Mesenchymal stem cell (in vitro differentiated cells and primary cell): ENCODE data around the gene BORCS6.
A peak's percentile ranks its signal among the peaks of the same experiment; 100 is the strongest.

Experiments used
- DNase-seq: peaks from one replicate; pipeline ENCODE4 v3.0.0-alpha.2; 2013
- H2AFZ ChIP-seq: one replicate; pipeline ENCODE4 v1.6.1; 2013; ENCODE audit warnings: low read depth, mild to moderate bottlenecking, control low read depth, inconsistent platforms, low read length, moderate library complexity
- H2AK5ac ChIP-seq: 2 replicates; pipeline ENCODE4 v1.6.1; 2013; ENCODE audit warnings: low read length, moderate library complexity, mild to moderate bottlenecking, inconsistent platforms; ENCODE audit not compliant: severe bottlenecking
- H2BK120ac ChIP-seq: one replicate; pipeline ENCODE4 v1.6.1; 2013; ENCODE audit warnings: low read depth, mild to moderate bottlenecking, inconsistent platforms, low read length, moderate library complexity
- H2BK12ac ChIP-seq, 2 experiments: one replicate each; pipeline ENCODE4 v1.6.1; 2013; ENCODE audit warnings: inconsistent platforms in 2 of 2, low read length in 2 of 2, mild to moderate bottlenecking in 2 of 2, moderate library complexity in 2 of 2, control low read depth in 1 of 2
- H2BK15ac ChIP-seq: one replicate; pipeline ENCODE4 v1.6.1; 2013; ENCODE audit warnings: mild to moderate bottlenecking, low read depth, inconsistent platforms; ENCODE audit not compliant: poor library complexity, severe bottlenecking
- H2BK5ac ChIP-seq: 2 replicates; pipeline ENCODE4 v1.6.1; 2013; ENCODE audit warnings: low read depth, mild to moderate bottlenecking, low read length, control low read depth, inconsistent platforms; ENCODE audit not compliant: poor library complexity, severe bottlenecking
- H3K14ac ChIP-seq, 2 experiments: one replicate each; pipeline ENCODE4 v1.6.1; 2013; ENCODE audit warnings: inconsistent platforms in 2 of 2, low read length in 2 of 2, control low read depth in 1 of 2, mild to moderate bottlenecking in 1 of 2, moderate library complexity in 1 of 2
- H3K18ac ChIP-seq, 2 experiments: one replicate each; pipeline ENCODE4 v1.6.1; 2013; ENCODE audit warnings: inconsistent platforms in 2 of 2, low read length in 2 of 2, control low read depth in 1 of 2, low read depth in 1 of 2, mild to moderate bottlenecking in 1 of 2
- H3K23ac ChIP-seq, 2 experiments: one replicate each; pipeline ENCODE4 v1.6.1; 2013; ENCODE audit warnings: inconsistent platforms in 2 of 2, low read length in 2 of 2, mild to moderate bottlenecking in 2 of 2, moderate library complexity in 2 of 2, control low read depth in 1 of 2
- H3K27ac ChIP-seq: 2 replicates; pipeline ENCODE4 v1.5.1; 2013; ENCODE audit warnings: mild to moderate bottlenecking, moderate library complexity, low read length, control low read depth, inconsistent platforms; ENCODE audit not compliant: poor library complexity, severe bottlenecking
- H3K27me3 ChIP-seq, 2 experiments: 2 replicates each; pipeline versions ENCODE4 v1.6.1 to v1.7.0; 2013; ENCODE audit warnings: low read length in 2 of 2, mild to moderate bottlenecking in 2 of 2, moderate library complexity in 2 of 2, control low read depth in 1 of 2, inconsistent platforms in 1 of 2; ENCODE audit not compliant: control insufficient read depth in 1 of 2, insufficient read depth in 1 of 2
- H3K36me3 ChIP-seq, 2 experiments: 2 replicates each; pipeline versions ENCODE4 v1.6.1 to v1.7.0; 2013; ENCODE audit warnings: low read length in 2 of 2, control low read depth in 1 of 2, inconsistent platforms in 1 of 2, low read depth in 1 of 2, mild to moderate bottlenecking in 1 of 2; ENCODE audit not compliant: insufficient read depth in 2 of 2, control insufficient read depth in 1 of 2
- H3K4ac ChIP-seq, 2 experiments: one replicate each; pipeline ENCODE4 v1.6.1; 2013; ENCODE audit warnings: inconsistent platforms in 2 of 2, low read length in 2 of 2, mild to moderate bottlenecking in 2 of 2, moderate library complexity in 2 of 2, control low read depth in 1 of 2, low read depth in 1 of 2
- H3K4me1 ChIP-seq: 2 replicates; pipeline ENCODE4 v1.6.1; 2013; ENCODE audit warnings: low read depth, low read length, control low read depth; ENCODE audit not compliant: control insufficient read depth, insufficient read depth
- H3K4me2 ChIP-seq: 2 replicates; pipeline ENCODE4 v1.6.1; 2013; ENCODE audit warnings: low read length, mild to moderate bottlenecking, inconsistent platforms; ENCODE audit not compliant: poor library complexity, severe bottlenecking
- H3K4me3 ChIP-seq, 2 experiments: 2 replicates each; pipeline versions ENCODE4 v1.5.1 to v1.7.0; 2013; ENCODE audit warnings: low read length in 2 of 2, mild to moderate bottlenecking in 2 of 2, control low read depth in 1 of 2, low read depth in 1 of 2; ENCODE audit not compliant: insufficient read depth in 1 of 2
- H3K79me1 ChIP-seq: replicated peaks from 2 replicates; pipeline ENCODE4 v1.6.1; 2013; ENCODE audit warnings: mild to moderate bottlenecking, control low read depth, low read length, inconsistent platforms; ENCODE audit not compliant: poor library complexity, severe bottlenecking
- H3K9ac ChIP-seq: 2 replicates; pipeline ENCODE4 v1.7.0; 2013; ENCODE audit warnings: mild to moderate bottlenecking, low read length, moderate library complexity
- H3K9me3 ChIP-seq: 2 replicates; pipeline ENCODE4 v1.7.0; 2013; ENCODE audit warnings: mild to moderate bottlenecking, low read length; ENCODE audit not compliant: control insufficient read depth
- H4K8ac ChIP-seq: one replicate; pipeline ENCODE4 v1.6.1; 2013; ENCODE audit warnings: inconsistent platforms, mild to moderate bottlenecking, low read length, moderate library complexity
- H4K91ac ChIP-seq: one replicate; pipeline ENCODE4 v1.6.1; 2013; ENCODE audit warnings: mild to moderate bottlenecking, low read length, inconsistent platforms
- WGBS: methylation state at CpG from one replicate; pipeline ENCODE4 v1.1.7; 2013; ENCODE audit warnings: mixed read lengths; 5-methylcytosine and 5-hydroxymethylcytosine counted together

Gene BORCS6

DNA sequence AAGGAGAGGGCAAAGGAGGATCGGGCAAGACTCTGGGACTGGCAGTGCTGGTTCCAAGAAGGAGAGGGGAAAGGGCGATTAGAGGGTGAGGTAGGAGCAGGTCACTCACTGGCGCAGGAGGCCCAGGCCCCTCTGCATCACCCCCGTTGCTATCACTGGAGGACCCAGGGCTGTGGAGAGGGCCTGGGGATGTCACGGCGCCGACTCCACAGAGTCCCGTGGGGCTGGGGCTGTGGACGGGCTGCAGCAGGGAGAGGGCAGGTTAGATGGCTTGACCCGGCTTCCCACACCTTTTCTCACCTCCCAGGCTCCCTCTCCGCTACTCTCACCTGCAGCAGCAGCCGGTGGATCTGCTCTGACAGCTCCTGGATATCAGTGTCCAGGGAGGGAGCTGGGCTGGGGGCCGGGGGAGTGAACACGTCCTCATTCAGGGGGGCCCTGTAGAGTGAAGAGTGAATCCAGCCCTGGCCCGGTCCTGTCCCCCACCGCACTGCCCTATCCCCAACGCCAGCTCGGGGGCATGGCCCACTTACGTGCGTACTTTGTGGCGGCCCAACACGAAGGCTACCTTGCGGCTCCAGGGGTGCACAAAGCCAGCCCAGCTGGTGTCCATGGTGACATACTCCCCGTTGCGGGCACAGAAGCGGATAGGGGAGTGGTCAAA lies 42.7 kb downstream of the BORCS6 start:
- DNase-seq = no peak
- Histone ChIP-seq H3K4me1 (peaks cover 20% of the 10 kb centered on the region), H3K4ac (no peak overlapping the region), H3K23ac (no peak overlapping the region), H4K91ac (peak overlapping the region; percentile 10), H3K27ac (no peak overlapping the region), H3K36me3 (peaks cover 69 to 81% of the 10 kb centered on the region in 2 experiments), H4K8ac (no peak overlapping the region), H3K9me3 (no peaks in the 10 kb centered on the region), H3K27me3 (no peaks in the 10 kb centered on the region), H2BK15ac (no peak overlapping the region), H3K14ac (no peak overlapping the region), H2AK5ac (no peak overlapping the region), H2BK5ac (no peak overlapping the region), H3K9ac (no peak overlapping the region), H3K79me1 (peaks cover 38% of the 10 kb centered on the region), H2BK120ac (no peak overlapping the region), H3K4me3 (no peak overlapping the region), H2AFZ (no peak overlapping the region), H3K18ac (no peak overlapping the region), H3K4me2 (no peak overlapping the region), H2BK12ac (no peak overlapping the region)
- WGBS = 94% methylated on average over 25 of the region's 26 CpGs

DNA sequence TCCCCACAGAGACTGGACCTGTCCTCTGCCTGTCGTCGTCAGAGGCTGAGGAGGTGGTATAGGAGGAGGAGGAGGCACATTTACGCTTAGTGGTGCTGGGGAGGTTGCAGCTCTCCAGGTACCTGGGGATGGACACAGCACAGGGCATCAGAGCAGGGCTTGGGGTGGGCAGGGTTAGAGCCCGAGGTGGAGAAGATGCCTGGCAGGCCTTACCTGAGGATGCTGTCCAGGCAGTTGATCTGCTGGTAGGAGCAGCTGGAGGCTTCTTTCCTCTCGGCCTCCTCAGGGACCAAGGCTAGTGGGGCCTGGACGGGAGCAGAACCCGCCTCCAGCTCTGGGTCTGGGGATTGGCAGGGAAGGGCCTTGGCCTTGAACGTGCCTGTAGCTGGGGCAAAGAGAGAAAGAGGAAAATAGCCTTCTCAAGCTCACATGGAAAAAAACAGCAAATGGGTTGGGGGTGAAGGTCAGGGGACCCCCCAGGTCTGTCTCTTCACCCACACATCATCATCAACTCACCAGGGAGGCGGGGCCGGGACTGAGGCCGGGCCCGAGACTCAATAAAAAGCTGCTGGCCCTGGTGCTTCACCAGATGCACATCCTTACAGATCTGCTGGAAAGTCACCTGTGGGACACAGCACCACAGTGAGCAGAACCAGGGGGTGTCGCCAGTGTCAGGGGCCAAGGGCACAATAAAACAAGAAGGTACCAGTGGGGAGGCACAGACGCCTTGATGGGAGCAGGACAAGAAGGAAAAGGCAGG lies 43.4 kb downstream of the BORCS6 start:
- no peak overlapping the region for H2BK5ac ChIP-seq
- peaks cover 76 to 88% of the 10 kb centered on the region in 2 experiments for H3K36me3 ChIP-seq
- no peaks in the 10 kb centered on the region for H3K27me3 ChIP-seq
- no peak overlapping the region for H3K4me3 ChIP-seq
- no peak overlapping the region for H2BK12ac ChIP-seq
- H3K4ac ChIP-seq = no peak overlapping the region
- H4K8ac ChIP-seq = no peak overlapping the region
- H2AFZ ChIP-seq = no peak overlapping the region
- DNase-seq = no peak
- peaks cover 38% of the 10 kb centered on the region for H3K79me1 ChIP-seq
- H3K9ac ChIP-seq = no peak overlapping the region
- no peak overlapping the region for H3K4me2 ChIP-seq
- no peak overlapping the region for H3K14ac ChIP-seq
- H3K23ac ChIP-seq = no peak overlapping the region
- H2BK15ac ChIP-seq = no peak overlapping the region
- no peak overlapping the region for H2AK5ac ChIP-seq
- no peaks in the 10 kb centered on the region for H3K9me3 ChIP-seq
- no peak overlapping the region for H4K91ac ChIP-seq
- no peak overlapping the region for H3K27ac ChIP-seq
- no peak overlapping the region for H3K18ac ChIP-seq
- 97% methylated on average over 13 of the region's 14 CpGs for WGBS
- H3K4me1 ChIP-seq = peaks cover 14% of the 10 kb centered on the region
- H2BK120ac ChIP-seq = no peak overlapping the region

DNA sequence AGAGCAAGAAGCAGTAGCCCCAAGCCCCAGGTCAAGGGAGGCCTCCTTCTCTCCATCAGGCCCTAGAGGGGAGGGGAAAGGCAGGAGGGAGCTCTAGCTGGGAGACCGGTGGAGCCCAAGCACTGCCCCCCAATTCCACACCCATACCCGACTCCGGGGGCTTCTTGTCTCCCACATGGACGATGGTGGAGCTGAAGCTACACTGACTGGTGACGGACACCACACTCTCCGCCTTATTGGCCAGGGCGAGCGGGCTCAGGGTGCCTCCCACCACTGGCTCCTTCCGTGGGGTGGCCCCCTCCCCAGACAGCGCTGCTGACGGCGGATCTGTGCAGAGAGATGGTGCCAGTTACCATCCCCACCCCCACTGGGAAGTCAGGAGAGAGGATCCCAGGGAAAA lies 44.2 kb downstream of the BORCS6 start:
- WGBS = 93% methylated on average over 9 of the region's 12 CpGs
- Histone ChIP-seq H2BK12ac (no peak overlapping the region), H2BK15ac (no peak overlapping the region)

GRCh38 chr17:8144401-8145231 lies 45.4 kb downstream of the BORCS6 start:
- Histone ChIP-seq H3K79me1 (peaks cover 28% of the 10 kb centered on the region), H3K36me3 (peaks cover 86 to 96% of the 10 kb centered on the region in 2 experiments), H2BK5ac (no peak overlapping the region), H2AFZ (no peak overlapping the region), H3K9ac (no peak overlapping the region), H2AK5ac (no peak overlapping the region), H4K8ac (no peak overlapping the region), H4K91ac (no peak overlapping the region), H3K4me3 (no peak overlapping the region), H3K23ac (no peak overlapping the region), H3K18ac (no peak overlapping the region), H2BK120ac (no peak overlapping the region), H3K4me2 (no peak overlapping the region), H3K27me3 (no peaks in the 10 kb centered on the region), H2BK15ac (no peak overlapping the region), H3K14ac (no peak overlapping the region), H2BK12ac (no peak overlapping the region), H3K4me1 (peaks cover under 1% of the 10 kb centered on the region), H3K27ac (no peak overlapping the region), H3K4ac (no peak overlapping the region), H3K9me3 (no peaks in the 10 kb centered on the region)
- no peak for DNase-seq
- WGBS = 97% methylated on average over 12 of the region's 15 CpGs

More for the DNA sequence above, 44.2 kb downstream of the BORCS6 start:
- H3K9ac ChIP-seq = no peak overlapping the region
- no peak overlapping the region for H3K23ac ChIP-seq
- H3K27ac ChIP-seq = no peak overlapping the region
- H3K4me2 ChIP-seq = no peak overlapping the region
- no peak for DNase-seq
- H3K27me3 ChIP-seq = no peaks in the 10 kb centered on the region
- no peak overlapping the region for H3K18ac ChIP-seq
- H3K4me3 ChIP-seq = no peak overlapping the region
- H3K4ac ChIP-seq = no peak overlapping the region
- peaks cover 8% of the 10 kb centered on the region for H3K4me1 ChIP-seq
- H4K8ac ChIP-seq = no peak overlapping the region
- H2BK5ac ChIP-seq = no peak overlapping the region
- peak overlapping the region; percentile 46 for H4K91ac ChIP-seq
- no peak overlapping the region for H2AFZ ChIP-seq
- peaks cover 83 to 94% of the 10 kb centered on the region in 2 experiments for H3K36me3 ChIP-seq
- H3K79me1 ChIP-seq = peaks cover 38% of the 10 kb centered on the region
- H2AK5ac ChIP-seq = no peak overlapping the region
- H2BK120ac ChIP-seq = no peak overlapping the region
- no peak overlapping the region for H3K14ac ChIP-seq
- H3K9me3 ChIP-seq = no peaks in the 10 kb centered on the region
